ELF-1 (cell line): ENCODE results near the gene IL13RA2.

Source experiments
- DNase-seq: peaks from one replicate; pipeline ENCODE4 v3.0.0-alpha.2; 2016; ENCODE audit warnings: low read depth, low spot score

The IL13RA2 gene

GRCh38 chrX:115017455-115017854 lies at the start of gene IL13RA2:
Gene IL13RA2 (minus strand): TSS chrX:115017616. CDS start chrX:115017269, 347 bp downstream.
- no peak for DNase-seq

- no peak for DNase-seq
Measured at GRCh38 chrX:115065304-115065703, 47.9 kb upstream of the IL13RA2 start.

- DNase-seq: no peak
Measured at GRCh38 chrX:115060013-115060412, 42.6 kb upstream of the IL13RA2 start.

GRCh38 chrX:115058276-115058675 lies 40.9 kb upstream of the IL13RA2 start:
- DNase-seq: no peak

- no peak for DNase-seq
Measured at GRCh38 chrX:115054876-115055275, 37.5 kb upstream of the IL13RA2 start.

GRCh38 chrX:115053223-115053622 lies 35.8 kb upstream of the IL13RA2 start:
- no peak for DNase-seq

GRCh38 chrX:115047715-115048114 lies 30.3 kb upstream of the IL13RA2 start:
- DNase-seq: no peak

- no peak for DNase-seq
Measured at GRCh38 chrX:115047181-115047580, 29.8 kb upstream of the IL13RA2 start.

GRCh38 chrX:115040417-115040816 lies 23.0 kb upstream of the IL13RA2 start:
- no peak for DNase-seq

GRCh38 chrX:115038406-115038805 lies 21.0 kb upstream of the IL13RA2 start:
- DNase-seq: no peak

GRCh38 chrX:115036029-115036428 lies 18.6 kb upstream of the IL13RA2 start:
- no peak for DNase-seq

- no peak for DNase-seq
Measured at GRCh38 chrX:115031989-115032388, 14.6 kb upstream of the IL13RA2 start.

- DNase-seq: no peak
Measured at GRCh38 chrX:115030625-115031024, 13.2 kb upstream of the IL13RA2 start.

GRCh38 chrX:115029869-115030570 lies 12.6 kb upstream of the IL13RA2 start:
- DNase-seq: no peak

- no peak for DNase-seq
Measured at GRCh38 chrX:115029440-115029839, 12.0 kb upstream of the IL13RA2 start.

GRCh38 chrX:115023811-115024210 lies 6.4 kb upstream of the IL13RA2 start:
- DNase-seq: no peak

- no peak for DNase-seq
Measured at GRCh38 chrX:115023139-115023538, 5.7 kb upstream of the IL13RA2 start.

GRCh38 chrX:115021121-115021520 lies 3.7 kb upstream of the IL13RA2 start:
- no peak for DNase-seq

- no peak for DNase-seq
Measured at GRCh38 chrX:115018944-115019343, 1.5 kb upstream of the IL13RA2 start.

GRCh38 chrX:115018040-115018647 lies 728 bp upstream of the IL13RA2 start:
- no peak for DNase-seq

GRCh38 chrX:115013705-115014104 lies 3.7 kb downstream of the IL13RA2 start:
- DNase-seq: no peak

GRCh38 chrX:115011428-115011827 lies 6.0 kb downstream of the IL13RA2 start:
- DNase-seq: no peak

GRCh38 chrX:114999906-115000305 lies 17.5 kb downstream of the IL13RA2 start:
- no peak for DNase-seq
